HEK293 (cell line): ENCODE results near the gene PRR36.

Experiments
- KLF9 ChIP-seq: fragments of 450-650 bp; formaldehyde crosslinking; IDR thresholded peaks from 2 replicates; pipeline ENCODE4 v1.5.1; 2016; ENCODE audit warnings: missing biosample characterization, missing genetic modification characterization, low read depth
- REPIN1 ChIP-seq: fragments of 450-650 bp; formaldehyde crosslinking; IDR thresholded peaks from 2 replicates; pipeline ENCODE4 v1.5.1; 2017; ENCODE audit warnings: missing biosample characterization, missing genetic modification characterization, low read depth
- ZEB2 ChIP-seq: fragments of 450-650 bp; formaldehyde crosslinking; IDR thresholded peaks from 2 replicates; pipeline ENCODE4 v1.5.1; 2016; ENCODE audit warnings: missing biosample characterization, missing genetic modification characterization
- ZNF133 ChIP-seq: fragments of 450-650 bp; formaldehyde crosslinking; IDR thresholded peaks from 2 replicates; pipeline ENCODE4 v1.5.1; 2016; ENCODE audit warnings: missing biosample characterization, missing genetic modification characterization

- TF ChIP-seq REPIN1 (tag by site-specific recombination) (no peak), ZEB2 (tag by site-specific recombination) (0 out of 2 replicates have a peak, but pooled peaks have one; percentile 14), ZNF133 (tag by site-specific recombination) (no peak), KLF9 (tag by site-specific recombination) (peak; percentile 100)
Measured at GRCh38 chr19:7829561-7830271, 44.5 kb downstream of the PRR36 start, which contains the start of gene EVI5L.
